Upper lobe of left lung (tissue), 4 donors: Measurements from ENCODE around the gene MRO.

Experiments
- POLR2A ChIP-seq, 4 donors: fragments of 450-650 bp; IDR thresholded peaks; one replicate each; pipeline ENCODE4 v1.5.1; 2016 to 2017; ENCODE audit warnings: antibody characterized with exemption in 4 of 4, mild to moderate bottlenecking in 2 of 4
- TF ChIP-seq, protein P1 (sequence below), 6 experiments: fragments of 450-650 bp in 4 of 6; fragments of 200-600 bp in 2 of 6; sonication (generic) in 2 of 6; IDR thresholded peaks; one replicate each; pipeline ENCODE4 v1.5.1; 2016 to 2019; ENCODE audit warnings: antibody characterized with exemption in 6 of 6

DNA sequence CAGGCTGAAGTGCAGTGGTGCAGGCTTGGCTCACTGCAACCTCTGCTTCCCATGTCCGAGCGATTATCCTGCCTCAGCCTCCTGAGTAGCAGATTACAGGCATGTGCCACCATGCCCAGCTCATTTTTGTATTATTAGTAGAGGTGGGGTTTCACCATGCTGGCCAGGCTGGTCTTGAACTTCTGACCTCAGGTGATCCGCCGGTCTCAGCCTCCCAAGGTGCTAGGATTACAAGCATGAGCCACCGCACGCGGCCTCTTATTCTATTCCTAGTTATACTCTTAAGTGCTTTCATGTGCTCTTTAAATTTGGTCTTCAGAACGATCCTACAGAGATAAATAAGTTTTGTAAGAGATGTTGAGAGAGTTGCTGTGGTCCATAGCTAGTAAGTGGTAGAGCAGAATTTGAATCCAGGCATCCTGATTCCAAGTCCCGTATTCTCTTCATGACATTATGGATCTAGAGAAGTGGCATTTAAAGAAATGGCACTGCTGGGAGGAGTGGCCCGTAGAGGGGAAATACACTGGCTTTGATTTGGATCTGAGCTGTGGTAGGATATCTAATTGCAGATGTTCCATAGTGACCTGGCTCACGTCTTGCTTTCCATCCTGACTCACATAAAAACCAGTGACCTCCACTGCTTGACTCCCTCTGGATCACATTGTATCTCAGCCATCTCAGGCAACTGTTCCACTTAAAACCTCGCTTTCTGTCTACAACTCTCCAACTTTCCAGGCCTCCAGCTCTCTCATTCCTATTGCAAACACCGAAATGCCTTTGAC lies 36.4 kb upstream of the MRO start:
- TF ChIP-seq, protein P1, sequence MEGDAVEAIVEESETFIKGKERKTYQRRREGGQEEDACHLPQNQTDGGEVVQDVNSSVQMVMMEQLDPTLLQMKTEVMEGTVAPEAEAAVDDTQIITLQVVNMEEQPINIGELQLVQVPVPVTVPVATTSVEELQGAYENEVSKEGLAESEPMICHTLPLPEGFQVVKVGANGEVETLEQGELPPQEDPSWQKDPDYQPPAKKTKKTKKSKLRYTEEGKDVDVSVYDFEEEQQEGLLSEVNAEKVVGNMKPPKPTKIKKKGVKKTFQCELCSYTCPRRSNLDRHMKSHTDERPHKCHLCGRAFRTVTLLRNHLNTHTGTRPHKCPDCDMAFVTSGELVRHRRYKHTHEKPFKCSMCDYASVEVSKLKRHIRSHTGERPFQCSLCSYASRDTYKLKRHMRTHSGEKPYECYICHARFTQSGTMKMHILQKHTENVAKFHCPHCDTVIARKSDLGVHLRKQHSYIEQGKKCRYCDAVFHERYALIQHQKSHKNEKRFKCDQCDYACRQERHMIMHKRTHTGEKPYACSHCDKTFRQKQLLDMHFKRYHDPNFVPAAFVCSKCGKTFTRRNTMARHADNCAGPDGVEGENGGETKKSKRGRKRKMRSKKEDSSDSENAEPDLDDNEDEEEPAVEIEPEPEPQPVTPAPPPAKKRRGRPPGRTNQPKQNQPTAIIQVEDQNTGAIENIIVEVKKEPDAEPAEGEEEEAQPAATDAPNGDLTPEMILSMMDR (IDR thresholded peaks at IDR 0.05), result no peak
- TF ChIP-seq POLR2A (IDR thresholded peaks at IDR 0.05), result no peak
